DOHH2 (cell line): ENCODE results near the gene YLPM1.

Source experiments
- H3F3A ChIP-seq: fragments of 200-600 bp; sonication (generic), shearing (Covaris generic); 2 replicates; pipeline ENCODE4 v1.6.0; 2016; ENCODE audit warnings: antibody characterized with exemption, mild to moderate bottlenecking; ENCODE audit not compliant: control insufficient read depth, insufficient read depth
- H3K27ac ChIP-seq: fragments of 200-600 bp; sonication (generic); 2 replicates; pipeline ENCODE4 v1.5.1; 2014; ENCODE audit warnings: low read depth, mild to moderate bottlenecking, low read length, moderate library complexity
- H3K27me3 ChIP-seq: fragments of 200-600 bp; sonication (generic); 2 replicates; pipeline ENCODE4 v1.6.1; 2014; ENCODE audit warnings: mild to moderate bottlenecking, low read length, mixed read lengths; ENCODE audit not compliant: control insufficient read depth
- H3K36me3 ChIP-seq: fragments of 200-600 bp; sonication (generic); 2 replicates; pipeline ENCODE4 v1.6.1; 2014; ENCODE audit warnings: mild to moderate bottlenecking, low read length, moderate library complexity, mixed read lengths; ENCODE audit not compliant: control insufficient read depth
- H3K4me1 ChIP-seq: fragments of 200-600 bp; sonication (generic); 2 replicates; pipeline ENCODE4 v1.6.1; 2014; ENCODE audit warnings: mild to moderate bottlenecking, low read length, mixed read lengths; ENCODE audit not compliant: control insufficient read depth
- H3K4me2 ChIP-seq: fragments of 200-600 bp; sonication (generic); 2 replicates; pipeline ENCODE4 v1.6.0; 2014; ENCODE audit warnings: mild to moderate bottlenecking, low read length, moderate library complexity
- H3K4me3 ChIP-seq: fragments of 200-600 bp; sonication (generic); 2 replicates; pipeline ENCODE4 v1.5.1; 2014; ENCODE audit warnings: mild to moderate bottlenecking, low read length, mixed read lengths
- H3K79me2 ChIP-seq: fragments of 200-600 bp; sonication (generic); 2 replicates; pipeline ENCODE4 v1.6.1; 2014; ENCODE audit warnings: mild to moderate bottlenecking, low read length, mixed read lengths; ENCODE audit not compliant: control insufficient read depth
- H3K9me2 ChIP-seq: fragments of 200-600 bp; sonication (generic); replicated peaks from 2 replicates; pipeline ENCODE4 v1.6.1; 2014; ENCODE audit warnings: mild to moderate bottlenecking, low read length, mixed read lengths; ENCODE audit not compliant: control insufficient read depth
- H3K9me3 ChIP-seq: fragments of 200-600 bp; sonication (generic); 2 replicates; pipeline ENCODE4 v1.6.1; 2014; ENCODE audit warnings: antibody characterized with exemption, low read length, mixed read lengths; ENCODE audit not compliant: control insufficient read depth, insufficient read depth
- H4K20me1 ChIP-seq: fragments of 200-600 bp; sonication (generic); 2 replicates; pipeline ENCODE4 v1.6.0; 2014; ENCODE audit warnings: low read depth, mild to moderate bottlenecking, antibody characterized with exemption, low read length, moderate library complexity; ENCODE audit not compliant: control insufficient read depth, insufficient read depth
- EZH2phosphoT487 ChIP-seq: fragments of 200-600 bp; sonication (generic); IDR thresholded peaks from 2 replicates; pipeline ENCODE4 v1.6.1; 2017; ENCODE audit warnings: borderline replicate concordance, mild to moderate bottlenecking, antibody characterized with exemption, low read length, moderate library complexity, mixed read lengths
- TF ChIP-seq, protein P1 (sequence below): fragments of 200-600 bp; sonication (generic); IDR thresholded peaks from one replicate; pipeline ENCODE4 v1.5.1; 2014; ENCODE audit warnings: antibody characterized with exemption, mild to moderate bottlenecking, low read depth, low read length; ENCODE audit not compliant: poor library complexity, severe bottlenecking

YLPM1 gene

DNA sequence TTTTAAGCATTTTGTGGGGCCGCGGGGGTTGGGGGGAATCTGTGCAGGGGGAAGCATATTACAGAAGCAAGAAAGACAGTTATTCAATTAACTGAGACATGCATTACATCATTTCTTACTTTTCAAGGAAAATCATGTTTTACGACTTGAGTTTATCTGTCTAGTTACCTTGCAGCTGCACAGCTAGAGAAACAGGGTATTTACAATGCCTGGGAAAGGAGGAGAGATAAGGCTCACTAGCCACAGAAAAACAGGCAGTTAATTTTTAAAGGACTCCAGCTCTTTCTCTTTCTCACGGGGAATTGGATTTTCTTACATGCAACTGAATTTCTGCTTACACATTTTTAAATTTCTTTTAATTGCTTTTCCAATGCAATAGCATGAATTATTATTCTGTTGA lies 28.0 kb upstream of the YLPM1 start:
- H3K27me3 ChIP-seq, result no peaks in the 10 kb centered on the region
- H4K20me1 ChIP-seq, result no peaks in the 10 kb centered on the region
- no peaks in the 10 kb centered on the region; the same call in 1 of the 2 replicates for H3F3A ChIP-seq
- H3K4me1 ChIP-seq, result no peaks in the 10 kb centered on the region
- peaks cover 40% of the 10 kb centered on the region for H3K36me3 ChIP-seq
- H3K4me2 ChIP-seq, result no peak overlapping the region
- TF ChIP-seq EZH2phosphoT487, result no peak
- TF ChIP-seq, protein P1, sequence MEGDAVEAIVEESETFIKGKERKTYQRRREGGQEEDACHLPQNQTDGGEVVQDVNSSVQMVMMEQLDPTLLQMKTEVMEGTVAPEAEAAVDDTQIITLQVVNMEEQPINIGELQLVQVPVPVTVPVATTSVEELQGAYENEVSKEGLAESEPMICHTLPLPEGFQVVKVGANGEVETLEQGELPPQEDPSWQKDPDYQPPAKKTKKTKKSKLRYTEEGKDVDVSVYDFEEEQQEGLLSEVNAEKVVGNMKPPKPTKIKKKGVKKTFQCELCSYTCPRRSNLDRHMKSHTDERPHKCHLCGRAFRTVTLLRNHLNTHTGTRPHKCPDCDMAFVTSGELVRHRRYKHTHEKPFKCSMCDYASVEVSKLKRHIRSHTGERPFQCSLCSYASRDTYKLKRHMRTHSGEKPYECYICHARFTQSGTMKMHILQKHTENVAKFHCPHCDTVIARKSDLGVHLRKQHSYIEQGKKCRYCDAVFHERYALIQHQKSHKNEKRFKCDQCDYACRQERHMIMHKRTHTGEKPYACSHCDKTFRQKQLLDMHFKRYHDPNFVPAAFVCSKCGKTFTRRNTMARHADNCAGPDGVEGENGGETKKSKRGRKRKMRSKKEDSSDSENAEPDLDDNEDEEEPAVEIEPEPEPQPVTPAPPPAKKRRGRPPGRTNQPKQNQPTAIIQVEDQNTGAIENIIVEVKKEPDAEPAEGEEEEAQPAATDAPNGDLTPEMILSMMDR, result no peak
- no peaks in the 10 kb centered on the region for H3K9me2 ChIP-seq
- no peaks in the 10 kb centered on the region for H3K9me3 ChIP-seq
- H3K4me3 ChIP-seq, result no peak overlapping the region
- no peaks in the 10 kb centered on the region for H3K79me2 ChIP-seq
- no peak overlapping the region for H3K27ac ChIP-seq

DNA sequence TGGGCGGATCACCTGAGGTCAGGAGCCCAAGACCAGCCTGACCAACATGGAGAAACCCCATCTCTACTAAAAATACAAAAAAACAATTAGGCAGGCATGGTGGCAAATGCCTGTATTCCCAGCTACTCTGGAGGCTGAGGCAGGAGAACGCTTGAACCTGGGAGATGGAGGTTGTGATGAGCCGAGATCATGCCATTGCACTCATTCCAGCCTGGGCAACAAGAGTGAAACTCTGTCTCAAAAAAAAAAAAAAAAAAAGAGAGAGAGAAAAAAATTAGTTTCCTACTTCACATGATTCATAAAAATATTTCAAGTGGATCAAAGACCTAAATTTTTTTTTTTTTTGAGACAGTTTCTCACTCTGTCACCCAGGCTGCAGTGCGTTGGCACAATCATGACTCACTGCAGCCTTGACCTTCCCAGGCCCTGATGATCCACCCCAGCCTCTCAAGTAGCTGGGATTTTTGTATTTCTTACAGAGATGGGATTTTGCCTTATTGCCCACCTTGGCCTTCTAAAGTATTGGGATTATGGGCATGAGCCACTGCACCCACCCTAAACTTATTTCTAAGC lies 25.3 kb upstream of the YLPM1 start:
- H3K9me2 ChIP-seq, result no peaks in the 10 kb centered on the region
- no peak overlapping the region for H3K4me3 ChIP-seq
- H3K36me3 ChIP-seq, result peaks cover 29% of the 10 kb centered on the region
- no peaks in the 10 kb centered on the region for H3K9me3 ChIP-seq
- H3K27ac ChIP-seq, result no peak overlapping the region
- TF ChIP-seq EZH2phosphoT487, result no peak
- TF ChIP-seq, protein P1, result no peak
- H3K79me2 ChIP-seq, result no peaks in the 10 kb centered on the region
- no peaks in the 10 kb centered on the region; the same call in 1 of the 2 replicates for H3F3A ChIP-seq
- H4K20me1 ChIP-seq, result no peaks in the 10 kb centered on the region
- H3K27me3 ChIP-seq, result no peaks in the 10 kb centered on the region
- no peaks in the 10 kb centered on the region for H3K4me1 ChIP-seq
- no peak overlapping the region for H3K4me2 ChIP-seq

DNA sequence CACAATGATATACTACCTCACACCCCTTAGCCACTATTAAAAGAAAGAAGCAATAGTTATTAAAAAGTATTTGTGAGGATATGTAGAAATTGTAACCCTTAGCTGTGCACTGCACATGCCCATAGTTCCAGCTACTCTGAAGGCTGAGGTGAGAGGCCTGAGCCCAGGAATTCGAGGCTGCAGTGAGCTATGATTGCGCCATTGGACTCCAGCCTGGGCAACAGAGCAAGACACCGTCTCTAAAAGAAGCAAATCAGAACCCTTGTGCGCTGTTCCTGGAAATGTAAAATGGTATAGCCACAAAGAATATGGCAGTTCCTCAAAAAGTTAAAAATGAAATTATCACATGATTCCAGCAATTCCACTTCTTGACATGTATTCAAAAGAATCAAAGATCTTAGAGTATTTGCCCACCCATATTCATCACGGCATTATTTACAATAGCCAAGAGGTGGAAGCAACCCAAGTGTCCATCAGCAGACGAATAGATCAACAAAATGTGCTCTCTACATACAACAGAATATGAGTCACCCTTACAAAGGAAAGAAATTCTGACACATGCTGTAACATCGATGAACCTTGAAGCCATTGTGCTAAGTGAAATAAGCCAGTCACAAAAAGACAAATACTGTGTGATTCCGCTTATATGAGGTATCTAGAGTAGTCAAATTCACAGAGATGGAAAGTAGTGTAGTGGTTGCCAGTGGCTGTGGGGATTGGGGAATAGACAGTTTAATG lies 23.7 kb upstream of the YLPM1 start:
- no peaks in the 10 kb centered on the region for H4K20me1 ChIP-seq
- no peaks in the 10 kb centered on the region for H3K4me1 ChIP-seq
- H3K4me2 ChIP-seq, result no peak overlapping the region
- no peaks in the 10 kb centered on the region for H3K27me3 ChIP-seq
- H3F3A ChIP-seq, result no peaks in the 10 kb centered on the region
- TF ChIP-seq EZH2phosphoT487, result no peak
- TF ChIP-seq, protein P1, result no peak
- H3K79me2 ChIP-seq, result no peaks in the 10 kb centered on the region
- H3K4me3 ChIP-seq, result no peak overlapping the region
- no peak overlapping the region for H3K27ac ChIP-seq
- no peaks in the 10 kb centered on the region for H3K9me2 ChIP-seq
- no peaks in the 10 kb centered on the region for H3K9me3 ChIP-seq
- peaks cover 14% of the 10 kb centered on the region for H3K36me3 ChIP-seq
